Activated CD4-positive, alpha-beta T cell treated with anti-CD3 and anti-CD28 coated beads, Interleukin-2, Interleukin-4, amounts not matched to agents 100 ng/mL and 50 ng/mL, durations not matched to agents 16 hours and 8 hours (primary cell): ENCODE results near the gene COA1.
"Not testable (repeated sequence)": the region's sequence is repeated elsewhere in the genome, so short reads cannot be mapped to it uniquely, and the experiment has no call there.

Source experiments
- DNase-seq: peaks from one replicate; pipeline ENCODE4 v3.0.0-alpha.2; 2020; ENCODE audit warnings: low spot score

The COA1 gene, protein sequence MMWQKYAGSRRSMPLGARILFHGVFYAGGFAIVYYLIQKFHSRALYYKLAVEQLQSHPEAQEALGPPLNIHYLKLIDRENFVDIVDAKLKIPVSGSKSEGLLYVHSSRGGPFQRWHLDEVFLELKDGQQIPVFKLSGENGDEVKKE

DNA sequence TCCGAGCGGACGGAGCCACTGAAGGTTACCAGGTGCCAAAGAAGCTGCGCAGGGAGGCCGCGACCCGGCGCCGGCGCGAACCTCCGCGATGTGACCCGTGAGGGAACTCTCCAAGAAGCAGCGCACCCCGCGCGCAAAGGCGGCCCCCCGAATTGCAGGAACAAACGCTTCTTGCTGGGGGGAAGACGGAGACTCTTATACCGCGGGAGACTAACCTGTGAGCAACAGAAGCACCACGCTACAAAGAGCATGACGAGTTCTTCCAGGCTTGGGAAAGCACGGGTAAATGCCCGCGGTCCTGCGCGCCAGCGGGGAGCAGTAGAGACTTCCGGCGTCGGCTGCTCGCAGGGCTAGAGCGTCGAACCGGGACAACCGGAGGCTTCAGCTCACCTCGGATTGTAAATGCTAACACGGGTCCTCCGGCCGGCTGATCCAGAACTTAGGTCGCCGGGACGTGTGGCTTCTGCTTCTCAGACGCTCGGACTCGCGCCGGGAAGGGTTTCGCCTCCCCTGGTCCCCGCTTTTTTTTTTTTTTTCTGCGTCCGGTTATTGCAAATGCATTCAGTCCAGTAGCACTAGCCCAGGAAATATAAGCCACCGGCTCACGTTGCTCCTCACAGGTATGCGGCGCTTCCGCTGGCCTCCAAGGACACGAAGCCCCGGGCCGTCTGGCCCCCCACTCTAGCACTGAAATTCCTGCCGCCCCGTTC lies at the start of gene COA1:
Gene COA1, minus strand, starts transcription at position 310 of the 710 bp plus-strand sequence. CDS start 80,909 bp downstream, outside the sequence.
- peak; percentile 81 for DNase-seq

DNA sequence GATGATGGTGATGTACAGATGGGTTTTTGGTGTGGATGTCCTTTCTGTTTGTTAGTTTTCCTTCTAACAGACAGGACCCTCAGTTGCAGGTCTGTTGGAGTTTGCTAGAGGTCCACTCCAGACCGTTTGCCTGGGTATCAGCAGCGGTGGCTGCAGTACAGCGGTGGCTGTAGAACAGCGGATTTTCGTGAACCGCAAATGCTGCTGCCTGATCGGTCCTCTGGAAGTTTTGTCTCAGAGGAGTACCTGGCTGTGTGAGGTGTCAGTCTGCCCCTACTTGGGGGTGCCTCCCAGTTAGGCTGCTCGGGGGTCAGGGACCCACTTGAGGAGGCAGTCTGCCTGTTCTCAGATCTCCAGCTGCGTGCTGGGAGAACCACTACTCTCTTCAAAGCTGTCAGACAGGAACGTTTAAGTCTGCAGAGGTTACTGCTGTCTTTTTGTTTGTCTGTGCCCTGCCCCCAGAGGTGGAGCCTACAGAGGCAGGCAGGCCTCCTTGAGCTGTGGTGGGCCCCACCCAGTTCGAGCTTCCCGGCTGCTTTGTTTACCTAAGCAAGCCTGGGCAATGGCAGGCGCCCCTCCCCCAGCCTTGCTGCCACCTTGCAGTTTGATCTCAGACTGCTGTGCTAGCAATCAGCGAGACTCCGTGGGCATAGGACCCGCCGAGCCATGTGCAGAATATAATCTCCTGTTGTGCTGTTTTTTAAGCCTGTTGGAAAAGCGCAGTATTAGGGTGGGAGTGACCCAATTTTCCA lies 49.1 kb upstream of the COA1 start:
- not testable (repeated sequence) for DNase-seq

DNA sequence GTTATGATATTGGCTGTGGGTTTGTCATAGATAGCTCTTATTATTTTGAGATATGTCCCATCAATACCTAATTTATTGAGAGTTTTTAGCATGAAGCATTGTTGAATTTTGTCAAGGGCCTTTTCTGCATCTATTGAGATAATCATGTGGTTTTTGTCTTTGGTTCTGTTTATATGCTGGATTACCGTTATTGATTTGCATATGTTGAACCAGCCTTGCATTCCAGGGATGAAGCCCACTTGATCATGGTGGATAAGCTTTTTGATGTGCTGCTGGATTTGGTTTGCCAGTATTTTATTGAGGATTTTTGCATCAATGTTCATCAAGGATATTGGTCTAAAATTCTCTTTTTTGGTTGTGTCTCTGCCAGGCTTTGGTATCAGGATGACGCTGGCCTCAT lies 45.9 kb upstream of the COA1 start:
- not testable (repeated sequence) for DNase-seq

DNA sequence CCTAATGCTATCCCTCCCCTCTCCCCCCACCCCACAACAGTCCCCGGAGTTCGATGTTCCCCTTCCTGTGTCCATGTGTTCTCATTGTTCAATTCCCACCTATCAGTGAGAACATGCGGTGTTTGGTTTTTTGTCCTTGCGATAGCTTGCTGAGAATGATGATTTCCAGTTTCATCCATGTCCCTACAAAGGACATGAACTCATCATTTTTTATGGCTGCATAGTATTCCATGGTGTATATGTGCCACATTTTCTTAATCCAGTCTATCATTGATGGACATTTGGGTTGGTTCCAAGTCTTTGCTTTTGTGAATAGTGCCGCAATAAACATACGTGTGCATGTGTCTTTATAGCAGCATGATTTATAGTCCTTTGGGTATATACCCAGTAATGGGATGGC lies 43.9 kb upstream of the COA1 start:
- not testable (repeated sequence) for DNase-seq

DNA sequence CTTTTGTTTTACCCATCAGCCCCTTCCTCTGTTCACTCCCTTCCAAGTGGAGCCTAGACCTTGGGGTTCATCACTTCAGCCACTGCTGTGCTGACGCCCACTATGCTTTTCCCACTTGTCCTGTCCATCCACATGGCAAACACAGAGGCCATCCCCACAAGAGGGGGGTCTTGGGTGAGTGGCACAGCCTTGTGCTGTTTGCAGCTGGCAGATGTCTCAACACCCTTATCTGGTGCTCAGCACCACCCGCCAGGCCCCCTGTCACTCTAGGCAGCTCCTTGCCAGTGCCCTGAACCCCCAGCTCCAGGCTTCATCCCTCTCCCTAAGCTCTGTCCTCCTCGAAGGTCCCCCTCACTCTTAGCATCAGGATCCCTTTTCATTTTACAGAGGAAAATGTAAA lies 42.2 kb upstream of the COA1 start:
- DNase-seq = no peak

DNA sequence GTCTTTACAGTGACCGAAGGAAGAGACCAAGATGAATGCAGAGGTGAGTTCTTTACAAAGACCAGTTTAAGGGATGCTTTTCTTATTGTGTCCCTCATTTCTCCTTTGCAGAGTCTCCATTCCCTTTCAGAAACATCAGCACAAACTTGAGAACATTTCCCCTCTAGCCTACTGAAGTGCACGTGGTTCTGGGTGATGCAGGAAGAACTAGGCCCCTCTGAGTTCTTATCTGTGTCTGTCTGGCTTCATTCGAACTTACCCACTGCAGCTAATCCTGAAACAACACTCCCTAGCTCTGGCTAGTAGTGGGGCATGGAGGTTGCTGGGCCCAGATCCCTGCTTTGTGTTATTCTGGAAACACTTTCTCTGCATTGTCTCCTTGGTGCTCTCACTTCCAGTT lies 41.8 kb upstream of the COA1 start:
- DNase-seq = no peak

DNA sequence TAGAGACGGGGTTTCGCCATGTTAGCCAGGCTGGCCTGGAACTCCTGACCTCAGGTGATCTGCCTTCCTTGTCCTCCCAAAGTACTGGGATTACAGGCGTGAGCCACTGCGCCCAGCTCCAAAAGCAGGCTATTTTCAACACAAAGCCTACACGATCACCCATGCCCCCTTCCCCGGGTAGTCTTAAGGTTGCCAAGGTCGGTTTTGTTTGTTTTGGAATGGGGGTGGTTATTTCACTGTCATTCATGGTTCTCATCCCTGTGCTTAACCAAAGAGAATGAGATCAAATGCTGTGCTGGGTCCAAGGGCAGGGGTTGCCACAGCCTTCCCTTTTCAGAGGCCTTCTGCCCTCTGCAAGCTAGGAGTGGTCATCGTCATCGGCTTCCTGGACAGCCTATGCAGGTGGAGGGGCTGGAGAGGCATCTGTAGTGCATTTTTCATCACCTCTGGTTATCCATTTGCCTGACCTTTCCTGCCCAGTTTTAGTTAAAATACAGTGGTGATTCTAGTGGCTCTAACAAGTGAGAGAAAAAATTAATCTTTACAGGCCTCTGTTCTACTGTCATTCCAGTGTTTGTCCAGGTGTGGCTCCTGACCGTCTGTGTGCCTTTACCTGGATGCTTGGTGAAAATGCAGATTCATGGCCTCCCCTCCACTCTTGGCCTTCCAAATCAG lies 40.6 kb upstream of the COA1 start:
- no peak for DNase-seq

DNA sequence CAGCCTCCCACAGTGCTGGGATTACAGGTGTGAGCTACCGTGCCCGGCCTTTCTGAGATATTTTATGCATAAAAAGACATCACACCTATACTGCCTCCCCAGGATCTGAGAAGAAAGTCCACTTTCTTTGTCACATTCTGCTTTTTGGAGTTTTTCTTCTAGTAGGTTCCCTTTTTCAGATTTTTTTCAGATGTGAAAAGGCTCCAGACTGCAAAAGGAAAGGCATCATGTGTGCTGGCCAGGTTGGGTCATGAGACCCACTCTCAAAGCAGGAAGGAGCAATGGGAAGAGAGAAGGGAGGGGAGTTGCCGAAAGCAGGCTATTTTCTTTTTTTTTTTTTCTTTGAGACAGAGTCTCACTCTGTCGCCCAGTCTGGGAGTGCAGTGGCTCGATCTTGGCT lies 40.0 kb upstream of the COA1 start:
- DNase-seq = no peak

DNA sequence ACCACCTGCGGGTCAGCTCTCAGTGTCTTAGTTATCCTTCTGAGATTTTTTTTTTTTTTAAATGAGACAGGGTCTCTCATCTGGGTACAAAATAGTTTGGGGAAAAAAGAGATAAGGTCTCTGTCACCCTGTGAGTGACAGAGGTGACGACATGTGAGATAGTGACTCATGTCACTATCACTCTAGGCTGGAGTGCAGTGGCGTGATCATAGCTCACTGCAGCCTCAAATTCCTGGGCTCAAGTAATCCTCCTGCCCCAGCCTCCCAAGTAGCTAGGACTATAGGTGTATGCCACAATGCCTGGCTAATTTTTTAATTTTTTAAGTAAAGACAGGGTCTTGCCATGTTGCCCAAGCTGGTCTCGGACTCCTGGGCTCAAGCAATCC lies 39.6 kb upstream of the COA1 start:
- no peak for DNase-seq

DNA sequence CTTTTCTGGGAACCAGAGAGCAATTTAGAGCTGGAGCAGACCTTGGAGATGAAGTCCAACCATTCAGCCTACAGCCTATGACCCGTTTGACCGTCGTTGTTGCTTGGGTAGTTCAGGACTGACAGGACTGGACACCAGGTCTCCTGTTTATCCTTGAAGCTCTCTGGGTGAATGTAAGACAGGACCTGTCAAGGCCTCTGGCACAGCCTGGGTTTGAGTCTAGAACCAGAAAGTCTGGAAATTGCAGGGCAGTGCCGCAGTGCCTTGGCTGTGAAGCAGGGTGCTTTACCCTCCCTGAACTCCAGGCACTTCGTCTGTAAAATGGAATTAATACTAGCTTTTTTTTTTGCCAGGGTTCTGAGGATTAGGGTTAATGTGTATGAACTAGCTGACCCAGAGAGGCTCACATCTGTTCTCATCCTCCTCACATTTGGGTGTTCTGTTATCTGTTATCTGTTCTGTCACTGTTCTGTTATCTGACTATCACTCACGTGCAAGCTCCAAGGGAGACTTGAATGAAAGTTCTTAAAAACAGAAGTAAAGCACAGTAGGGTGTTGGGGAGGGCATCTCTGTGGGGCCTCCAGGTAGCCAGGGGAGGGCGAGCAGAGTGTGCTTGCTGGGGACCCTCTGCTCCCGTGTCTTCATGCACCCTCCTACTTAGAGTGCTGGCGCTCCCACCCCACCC lies 39.0 kb upstream of the COA1 start:
- DNase-seq = no peak

DNA sequence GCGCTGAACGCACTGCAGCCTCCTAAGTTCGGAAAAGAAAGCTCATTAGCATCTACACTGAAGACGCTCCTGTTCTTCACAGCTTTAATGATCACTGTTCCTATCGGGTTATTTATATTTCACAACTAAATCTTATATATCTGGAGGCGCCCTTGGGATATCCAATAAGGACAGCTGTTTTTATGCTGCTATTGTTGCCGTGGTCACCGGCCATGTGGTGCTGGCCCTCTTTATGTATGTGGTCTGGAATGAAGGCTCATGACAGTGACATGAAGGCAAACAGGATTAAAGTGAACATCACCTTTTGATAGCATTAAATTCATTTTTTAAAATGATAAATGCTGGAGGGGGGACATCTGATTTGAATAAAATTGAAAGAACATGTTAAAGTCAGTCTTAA lies 38.0 kb upstream of the COA1 start:
- no peak for DNase-seq

DNA sequence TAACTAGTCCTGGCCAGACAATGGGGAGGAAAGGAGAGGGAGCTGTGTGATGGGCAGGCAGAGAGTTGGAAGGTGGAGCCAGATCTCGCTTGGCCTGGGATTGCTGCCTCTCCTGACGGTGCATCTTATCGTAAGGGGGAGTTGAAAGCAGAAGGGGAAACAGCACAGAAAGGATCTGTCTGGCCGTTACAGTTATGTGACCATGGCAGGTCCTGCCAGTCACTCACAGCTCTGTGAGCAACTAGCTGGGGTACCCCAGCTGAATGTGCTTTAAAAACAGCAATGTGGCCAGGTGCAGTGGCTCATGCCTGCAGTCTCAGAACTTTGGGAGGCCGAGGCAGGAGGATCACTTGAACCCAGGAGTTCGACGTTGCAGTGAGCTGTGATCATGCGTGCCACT lies 37.2 kb upstream of the COA1 start:
- DNase-seq = no peak

DNA sequence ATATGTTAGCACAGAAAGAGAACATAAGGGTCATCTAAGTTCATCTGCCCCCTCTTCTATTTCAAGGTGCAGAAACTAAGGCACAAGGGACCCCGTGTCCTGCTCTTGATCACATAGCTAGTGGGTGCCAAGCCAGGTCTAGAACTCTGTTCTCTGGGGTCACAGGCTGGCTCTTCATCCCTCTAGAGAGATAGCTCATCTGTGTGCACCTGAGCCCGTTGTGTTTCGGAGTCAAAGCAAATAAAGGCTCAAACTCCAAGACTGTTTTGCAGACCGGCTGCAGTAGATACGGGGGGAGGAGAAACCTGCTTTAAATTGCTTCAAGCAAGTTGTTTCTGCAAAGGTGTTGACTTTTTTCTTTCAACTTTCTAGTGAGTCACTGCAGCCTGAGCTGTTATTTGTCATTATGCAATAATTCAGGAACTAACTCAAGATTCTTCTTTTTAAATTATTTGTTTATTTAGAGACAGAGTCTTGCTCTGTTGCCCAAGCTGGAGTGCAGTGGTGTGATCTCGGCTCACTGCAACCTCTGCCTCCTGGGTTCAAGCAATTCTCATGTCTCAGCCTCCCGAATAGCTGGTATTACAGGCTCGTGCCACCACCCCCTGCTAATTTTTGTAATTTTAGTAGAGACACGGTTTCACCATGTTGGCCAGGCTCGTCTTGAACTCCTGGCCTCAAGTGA lies 35.6 kb upstream of the COA1 start:
- no peak for DNase-seq

DNA sequence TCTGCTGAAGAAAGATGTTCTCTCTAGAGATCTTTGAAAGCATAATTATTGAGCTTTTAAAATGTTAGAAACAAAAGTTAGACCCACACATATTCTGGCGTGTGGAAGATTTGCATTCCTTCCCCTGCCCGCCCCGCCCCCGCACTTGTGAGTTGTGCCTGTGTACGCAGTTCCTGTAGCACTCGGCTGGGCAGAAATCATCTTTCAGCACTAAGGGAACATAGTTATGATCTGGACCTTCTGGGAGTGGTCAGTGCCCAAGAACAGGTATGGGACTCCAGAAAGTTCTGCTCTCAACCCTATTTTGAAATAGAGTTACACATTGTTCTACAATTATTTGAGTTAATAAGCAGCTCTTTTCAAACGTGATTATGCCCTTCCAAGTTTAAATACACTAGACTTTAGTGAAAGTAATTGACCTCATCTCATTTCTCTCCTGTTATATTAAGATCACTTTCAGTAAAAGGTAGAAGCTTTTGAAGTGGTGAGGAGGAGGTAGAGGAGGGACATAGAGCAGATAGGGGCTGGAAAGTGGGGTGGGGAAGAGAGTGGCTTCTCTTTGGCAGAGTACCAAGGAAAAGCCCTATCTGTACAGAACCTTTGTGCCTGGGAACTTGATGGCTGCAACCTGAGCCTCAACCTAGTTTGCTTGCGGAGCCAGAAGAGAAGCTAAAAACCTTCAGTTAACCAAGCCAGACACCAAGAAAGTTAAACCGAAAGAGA lies 34.9 kb upstream of the COA1 start:
- no peak for DNase-seq

DNA sequence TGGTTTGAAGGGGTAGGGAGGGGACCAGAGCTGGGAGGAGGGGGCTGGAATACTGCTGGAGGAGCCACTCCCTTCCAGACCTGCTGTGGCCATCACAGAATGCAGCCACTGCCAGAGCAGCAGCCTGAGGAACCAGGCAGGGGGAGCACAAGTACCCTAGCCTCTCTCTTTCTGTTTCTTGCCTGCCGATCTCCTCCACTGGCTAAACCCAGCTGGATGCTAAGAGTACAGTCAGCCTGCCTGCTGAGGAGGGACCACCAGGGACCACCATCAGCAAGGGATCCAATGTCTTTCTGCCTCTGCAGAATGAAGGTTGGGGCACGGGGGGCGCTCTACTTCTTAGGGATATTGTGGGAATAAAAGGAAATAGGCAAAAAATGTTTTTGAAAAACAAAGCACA lies 33.9 kb upstream of the COA1 start:
- no peak for DNase-seq

DNA sequence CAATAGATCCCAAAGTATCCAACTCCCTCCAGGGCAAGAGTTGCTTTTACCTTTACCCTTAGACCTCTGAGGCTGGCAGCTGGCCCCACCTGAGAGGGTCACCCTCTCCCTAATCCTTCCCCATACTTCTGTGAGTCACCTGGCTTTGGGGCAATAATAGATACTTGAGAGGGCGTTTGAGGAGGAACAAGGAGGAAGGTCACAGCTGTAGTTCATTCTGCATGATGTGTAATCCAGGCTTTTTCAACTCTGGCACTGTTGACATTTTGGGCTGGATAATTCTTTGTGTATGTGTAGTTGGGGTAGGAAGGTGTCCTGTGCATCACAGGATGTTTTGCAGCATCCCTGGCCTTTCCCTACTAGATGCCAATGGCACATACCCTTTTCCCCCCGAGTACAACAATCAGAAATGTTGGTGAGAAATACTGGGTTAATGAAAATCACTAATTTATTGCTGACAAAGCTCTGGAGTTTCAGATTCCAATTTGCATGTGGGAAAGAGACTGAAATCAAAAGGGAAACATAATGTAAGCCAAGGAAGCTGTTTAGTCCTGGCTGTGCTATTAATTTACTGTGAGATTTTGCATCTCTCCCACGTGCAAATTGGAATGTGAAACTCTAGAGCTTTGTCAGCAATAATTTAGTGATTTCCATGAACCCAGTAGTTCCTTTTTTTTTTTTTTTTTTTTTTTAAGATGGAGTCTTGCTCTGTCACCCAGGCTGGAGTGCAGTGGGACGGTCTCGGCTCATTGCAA lies 32.8 kb upstream of the COA1 start:
- no peak for DNase-seq

DNA sequence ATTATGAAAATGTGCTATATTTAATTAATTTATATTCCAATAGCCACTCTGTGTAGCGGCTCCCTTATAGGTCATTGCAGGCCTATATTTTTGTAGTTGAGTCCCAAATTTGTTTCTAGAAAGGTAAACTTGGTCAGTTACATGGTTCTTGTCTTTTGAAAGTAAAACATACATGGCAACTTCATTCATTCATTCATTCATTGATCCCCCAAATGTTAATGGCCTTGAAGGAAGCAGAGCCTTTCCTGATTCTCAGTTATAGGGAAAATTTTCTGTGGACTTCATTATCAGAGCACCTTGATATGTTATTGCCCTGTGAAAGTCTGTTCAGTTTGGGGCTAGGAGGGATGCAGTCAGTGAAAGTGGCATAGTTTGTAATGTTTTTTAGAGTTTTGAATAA lies 32.1 kb upstream of the COA1 start:
- DNase-seq = no peak

DNA sequence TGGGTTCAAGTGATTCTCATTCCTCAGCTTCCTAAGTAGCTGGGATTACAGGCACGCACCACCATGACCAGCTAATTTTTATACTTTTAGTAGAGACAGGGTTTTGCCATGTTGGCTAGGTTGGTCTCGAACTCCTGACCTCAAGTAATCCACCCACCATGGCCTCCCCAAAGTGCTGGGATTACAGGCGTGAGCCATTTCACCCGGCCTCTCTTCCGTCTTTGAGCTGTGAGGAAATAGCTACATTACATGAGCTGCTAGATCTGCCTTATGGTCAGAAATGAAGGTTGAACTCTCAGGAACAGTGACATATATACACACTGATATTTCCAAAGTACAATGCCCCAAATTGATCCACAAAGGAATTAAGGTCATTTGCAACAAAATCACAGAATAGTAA lies 31.5 kb upstream of the COA1 start:
- no peak for DNase-seq

DNA sequence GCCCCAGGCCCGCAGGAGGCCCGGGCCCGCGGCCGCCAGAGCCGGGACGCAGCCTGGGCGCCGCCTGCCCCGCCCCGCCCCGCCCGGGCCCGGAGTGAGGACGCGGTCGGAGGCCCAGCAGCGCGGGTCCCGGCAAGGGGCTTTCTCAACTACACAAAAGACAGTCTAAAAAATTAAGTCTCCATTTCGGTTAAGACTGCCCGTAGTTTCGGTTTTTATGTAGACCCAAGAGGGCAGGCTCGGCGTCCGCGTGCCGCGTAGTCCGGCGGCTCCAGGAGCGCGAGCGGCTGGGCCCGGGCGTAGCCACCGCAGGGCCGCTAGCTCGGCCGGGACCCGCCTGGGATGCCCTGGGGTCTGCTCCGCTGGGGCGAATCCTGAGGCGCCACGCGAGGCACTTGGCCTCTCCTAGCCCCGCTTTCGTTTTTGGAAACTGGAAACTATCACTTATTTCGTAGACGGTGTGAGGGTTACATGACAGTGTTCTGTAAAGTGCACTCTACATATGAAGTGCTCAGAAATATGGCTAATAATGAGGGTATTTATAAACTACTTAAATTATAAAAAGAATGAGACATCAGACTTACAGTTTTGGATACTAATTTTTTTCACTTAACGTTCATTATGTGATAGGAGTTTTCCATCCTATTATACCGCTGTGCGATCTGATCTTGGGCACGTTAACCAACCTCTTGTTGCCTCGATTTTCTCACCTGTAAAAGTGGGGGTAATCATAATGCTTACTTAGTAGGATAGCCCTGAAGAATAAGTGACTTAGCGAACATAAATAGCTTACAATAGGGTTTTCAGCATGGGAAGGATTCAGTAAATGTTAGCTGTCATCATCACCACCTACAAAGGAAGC lies 29.7 kb upstream of the COA1 start:
- DNase-seq = no peak
